HL-60 (cell line): Measurements from ENCODE around the gene P2RX1.

ENCODE experiments used
- DNase-seq, 2 experiments: peaks; one replicate each; pipeline ENCODE4 v3.0.0-alpha.2; 2010 to 2020; ENCODE audit warnings: low read depth in 1 of 2, low spot score in 1 of 2
- H3K27ac ChIP-seq: fragments of 250-450 bp; sonication (Bioruptor Pico); replicated peaks from 2 replicates; pipeline ENCODE4 v1.5.1; 2020; ENCODE audit warnings: mild to moderate bottlenecking, moderate library complexity
- H3K27me3 ChIP-seq: fragments of 250-450 bp; sonication (Bioruptor Pico); 2 replicates; pipeline ENCODE4 v1.5.1; 2021; ENCODE audit warnings: mild to moderate bottlenecking, moderate library complexity; ENCODE audit not compliant: insufficient read depth, poor library complexity, severe bottlenecking
- H3K4me3 ChIP-seq: replicated peaks from 2 replicates; pipeline ENCODE4 v1.5.1; 2011; ENCODE audit warnings: mild to moderate bottlenecking, control low read depth, low read length; ENCODE audit not compliant: insufficient read depth
- GABPA ChIP-seq: IDR thresholded peaks from 2 replicates; pipeline ENCODE4 v1.6.1; 2012; ENCODE audit warnings: low read depth
- POLR2AphosphoS5 ChIP-seq: IDR thresholded peaks from 2 replicates; pipeline ENCODE4 v1.6.1; 2012; ENCODE audit warnings: low read depth
- REST ChIP-seq: IDR thresholded peaks from 2 replicates; pipeline ENCODE4 v1.6.1; 2012; ENCODE audit warnings: low read depth; ENCODE audit not compliant: insufficient replicate concordance
- SPI1 ChIP-seq: IDR thresholded peaks from 2 replicates; pipeline ENCODE4 v1.6.1; 2012; ENCODE audit warnings: low read depth, mild to moderate bottlenecking, borderline replicate concordance
- TF ChIP-seq, protein P1 (sequence below): IDR thresholded peaks from one replicate; pipeline ENCODE4 v1.5.1; 2011; ENCODE audit warnings: low read length, control low read depth, inconsistent platforms; ENCODE audit not compliant: insufficient read depth

The P2RX1 gene

GRCh38 chr17:3894911-3895343 lies 21.3 kb downstream of the P2RX1 start:
- no peak for TF ChIP-seq GABPA
- no peak for TF ChIP-seq REST
- TF ChIP-seq, protein P1, sequence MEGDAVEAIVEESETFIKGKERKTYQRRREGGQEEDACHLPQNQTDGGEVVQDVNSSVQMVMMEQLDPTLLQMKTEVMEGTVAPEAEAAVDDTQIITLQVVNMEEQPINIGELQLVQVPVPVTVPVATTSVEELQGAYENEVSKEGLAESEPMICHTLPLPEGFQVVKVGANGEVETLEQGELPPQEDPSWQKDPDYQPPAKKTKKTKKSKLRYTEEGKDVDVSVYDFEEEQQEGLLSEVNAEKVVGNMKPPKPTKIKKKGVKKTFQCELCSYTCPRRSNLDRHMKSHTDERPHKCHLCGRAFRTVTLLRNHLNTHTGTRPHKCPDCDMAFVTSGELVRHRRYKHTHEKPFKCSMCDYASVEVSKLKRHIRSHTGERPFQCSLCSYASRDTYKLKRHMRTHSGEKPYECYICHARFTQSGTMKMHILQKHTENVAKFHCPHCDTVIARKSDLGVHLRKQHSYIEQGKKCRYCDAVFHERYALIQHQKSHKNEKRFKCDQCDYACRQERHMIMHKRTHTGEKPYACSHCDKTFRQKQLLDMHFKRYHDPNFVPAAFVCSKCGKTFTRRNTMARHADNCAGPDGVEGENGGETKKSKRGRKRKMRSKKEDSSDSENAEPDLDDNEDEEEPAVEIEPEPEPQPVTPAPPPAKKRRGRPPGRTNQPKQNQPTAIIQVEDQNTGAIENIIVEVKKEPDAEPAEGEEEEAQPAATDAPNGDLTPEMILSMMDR, result no peak
- TF ChIP-seq POLR2AphosphoS5, result no peak
- no peak for TF ChIP-seq SPI1
- no peaks in the 10 kb centered on the region for H3K27me3 ChIP-seq
- DNase-seq, result peak in 1 of 2 experiments; percentile 25
- H3K4me3 ChIP-seq, result no peak overlapping the region
- peak overlapping the region; percentile 13 for H3K27ac ChIP-seq

- H3K27me3 ChIP-seq, result no peaks in the 10 kb centered on the region
- TF ChIP-seq SPI1 (no peak), GABPA (no peak), REST (no peak), POLR2AphosphoS5 (no peak)
- TF ChIP-seq, protein P1, result no peak
- H3K4me3 ChIP-seq, result no peak overlapping the region
- DNase-seq, result no peak
- no peak overlapping the region for H3K27ac ChIP-seq
Observed at GRCh38 chr17:3894188-3894587, 22.1 kb downstream of the P2RX1 start.

GRCh38 chr17:3893720-3894116 lies 22.5 kb downstream of the P2RX1 start:
- TF ChIP-seq SPI1, result 0 out of 2 replicates have a peak, but pooled peaks have one; percentile 8
- TF ChIP-seq, protein P1, result no peak
- Histone ChIP-seq H3K27ac (peak overlapping the region; percentile 61), H3K27me3 (no peaks in the 10 kb centered on the region), H3K4me3 (peak overlapping the region; percentile 50; the same call in 1 of the 2 replicates)
- no peak for DNase-seq

DNA sequence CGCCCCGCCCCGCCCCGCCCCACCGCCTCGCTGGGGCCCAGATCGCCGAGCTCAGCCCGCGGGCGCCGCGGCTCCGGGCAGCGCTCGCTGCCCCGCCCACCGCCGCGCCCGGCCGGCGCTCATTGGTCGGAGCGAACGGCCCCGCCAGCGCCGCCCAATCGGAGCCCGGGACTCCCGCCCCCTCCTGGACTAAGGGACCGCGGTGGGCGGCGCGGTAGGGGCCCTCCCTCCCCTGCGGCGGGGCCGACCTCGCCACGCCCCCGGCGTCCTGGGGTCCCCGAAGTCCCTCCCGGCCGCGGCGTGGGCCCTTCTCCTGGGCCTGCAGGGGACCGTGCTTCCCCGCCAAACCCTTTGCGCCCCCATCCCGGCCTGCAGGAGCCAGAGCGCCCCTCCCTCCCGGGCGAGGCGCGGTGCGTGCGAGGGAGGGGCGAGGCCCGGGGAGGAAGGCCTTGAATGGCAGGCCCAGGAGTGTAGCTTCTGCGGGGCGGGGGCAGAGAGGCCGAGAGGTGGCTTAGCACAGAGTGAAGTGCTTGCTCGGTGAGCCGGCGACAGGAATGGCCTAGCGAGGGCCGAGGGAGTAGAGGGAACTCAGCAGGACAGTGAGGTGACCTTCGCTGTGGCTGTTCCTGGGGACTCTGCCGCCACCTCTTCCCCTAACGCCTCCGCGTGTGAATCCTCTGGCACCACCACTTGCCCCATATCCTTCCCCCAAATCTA lies 23.1 kb downstream of the P2RX1 start, which contains the start of gene CAMKK1:
Gene CAMKK1 (minus strand): TSS at position 51 of the 717 bp plus-strand sequence. CDS start 7,366 bp downstream, outside the sequence.
- peak; percentile 61 to 70 for DNase-seq
- H3K27me3 ChIP-seq, result no peaks in the 10 kb centered on the region
- peak within 1 kb of the TSS; percentile 60 for H3K4me3 ChIP-seq
- peak within 1 kb of the TSS; percentile 61 for H3K27ac ChIP-seq
- no peak for TF ChIP-seq SPI1
- TF ChIP-seq POLR2AphosphoS5, result no peak; the same call in 1 of the 2 replicates
- TF ChIP-seq, protein P1, result no peak
- no peak for TF ChIP-seq GABPA
- no peak for TF ChIP-seq REST
